HG03025 (cell line): ENCODE results near the gene VIL1.

Source experiments
- ATAC-seq: cut with Tn5 transposase; IDR thresholded peaks from one replicate; pipeline ENCODE4 v1.9.1; 2021; ENCODE audit warnings: mild to moderate bottlenecking, moderate library complexity; ENCODE audit not compliant: unreplicated experiment, low FRiP score

VIL1 gene

GRCh38 chr2:218482651-218483050 is 63.7 kb downstream of the VIL1 start:
- ATAC-seq = no peak

GRCh38 chr2:218485986-218486667 is 67.2 kb downstream of the VIL1 start:
- no peak for ATAC-seq

GRCh38 chr2:218500501-218501060 is 81.7 kb downstream of the VIL1 start:
- no peak for ATAC-seq

GRCh38 chr2:218501665-218502064 is 82.7 kb downstream of the VIL1 start:
- no peak for ATAC-seq
